ENCODE measurements around the gene CNKSR1. TPM values are rescaled to one million over a fixed set of nuclear protein-coding genes. Genes with fewer than 3 reads are reported as not detected.

CNKSR1 gene
- total RNA-seq, 1 experiment from 2014 or later: not detected

DNA sequence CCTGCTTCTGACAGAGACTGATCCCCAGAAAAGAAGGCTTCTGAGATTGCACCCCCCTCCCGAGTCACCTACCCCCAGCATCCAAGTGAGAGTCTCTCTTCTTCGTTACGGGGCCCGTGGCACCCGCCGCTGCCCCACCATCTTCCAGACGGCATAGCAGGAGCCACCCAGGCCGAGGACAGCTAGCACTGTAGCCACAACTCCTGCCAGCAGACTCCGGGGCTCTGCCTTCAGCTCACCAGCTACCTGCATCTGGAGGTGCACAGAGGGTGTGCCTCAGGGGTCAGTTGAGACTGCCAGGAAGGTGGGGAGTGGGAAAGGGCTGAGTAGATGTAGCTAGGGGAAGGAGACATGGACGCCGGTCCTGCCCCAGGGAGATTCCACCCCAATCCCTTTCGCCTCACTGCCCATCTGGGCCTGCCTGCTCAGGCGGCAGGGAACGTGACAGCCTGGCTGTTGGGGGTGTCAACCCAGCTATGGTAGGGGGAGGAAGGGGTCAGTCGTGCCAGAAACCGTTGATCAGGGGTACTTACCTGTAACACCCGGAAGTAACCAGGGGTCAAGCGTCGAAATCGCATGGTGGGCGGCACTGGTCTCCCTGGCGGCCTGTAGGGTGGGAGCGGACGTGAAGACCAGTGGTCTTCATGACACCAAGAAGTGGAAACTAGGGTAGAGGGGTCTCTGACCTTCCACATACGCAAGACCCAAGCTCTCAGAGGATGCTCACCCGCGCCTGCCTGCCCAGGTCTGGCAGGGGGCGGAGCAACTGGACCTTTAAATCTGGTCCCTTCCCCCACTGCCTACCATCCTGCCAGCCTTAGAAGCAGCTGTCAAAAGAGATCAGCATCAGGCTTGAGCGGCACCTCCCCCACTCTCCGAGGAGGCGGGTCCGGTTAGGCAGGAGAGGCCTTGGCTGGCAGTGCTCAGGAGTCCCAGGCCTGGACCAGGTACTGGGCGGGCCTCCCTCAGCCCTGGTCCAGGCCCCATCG lies 5.9 kb upstream of the CNKSR1 start, which contains the start of gene ZNF593OS:
Gene ZNF593OS (minus strand): TSS at position 749 of the 989 bp plus-strand sequence. CDS start 171 bp downstream, at position 578.
- no peak for DNase-seq (ENCODE audit: low read depth)
- in situ Hi-C loops (cut with HindIII; ENCODE audit: low pct_unique_long_range_greater_than_20kb, low sequenced_read_pairs): no loop called here

DNA sequence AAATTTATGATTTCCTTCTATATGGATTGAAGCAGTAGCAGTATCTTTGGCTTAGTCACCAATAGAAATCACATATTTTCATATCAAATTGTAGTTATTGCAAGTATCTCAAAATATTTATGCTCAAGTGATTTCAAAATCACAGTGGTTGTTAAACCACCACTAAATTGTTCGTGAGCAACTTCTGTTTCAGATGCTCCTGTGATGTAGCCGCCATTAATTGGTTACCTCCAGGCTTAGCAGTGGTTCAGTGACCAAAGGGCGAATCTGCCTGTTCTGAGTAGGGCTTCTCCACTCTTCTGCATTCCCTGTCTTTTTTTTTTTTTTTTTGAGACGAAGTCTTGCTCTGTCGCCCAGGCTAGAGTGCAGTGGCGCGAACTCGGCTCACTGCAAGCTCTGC lies 1.9 kb upstream of the CNKSR1 start:
- in situ Hi-C loops (cut with HindIII; ENCODE audit: low pct_unique_long_range_greater_than_20kb, low sequenced_read_pairs): no loop called here
- DNase-seq (ENCODE audit: low read depth): no peak

DNA sequence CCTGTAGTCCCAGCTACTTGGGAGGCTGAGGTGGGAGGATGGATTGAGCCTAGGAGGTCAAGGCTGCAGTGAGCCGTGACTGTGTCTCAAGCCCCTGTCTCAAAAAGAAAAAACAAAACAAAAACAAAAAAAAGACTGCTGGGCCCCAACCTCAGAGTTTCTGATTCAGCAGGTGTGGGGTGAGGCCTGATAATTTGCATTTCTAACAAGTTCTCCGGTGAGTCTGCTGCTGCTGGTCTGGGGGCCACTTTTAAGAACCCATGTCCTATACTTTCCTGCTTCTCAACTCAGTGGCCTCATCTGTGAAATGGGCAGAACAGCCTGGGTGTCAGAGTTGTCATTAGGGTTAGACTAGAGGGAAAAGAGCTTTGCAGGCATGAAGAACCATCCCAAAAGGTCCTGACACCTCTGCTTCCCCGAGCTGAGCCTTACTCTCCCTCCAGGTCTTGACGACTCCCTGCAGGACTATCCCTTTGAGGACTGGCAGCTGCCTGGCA lies 2.8 kb downstream of the CNKSR1 start:
- in situ Hi-C loops (cut with HindIII; ENCODE audit: low pct_unique_long_range_greater_than_20kb, low sequenced_read_pairs): no loop called here
- DNase-seq (ENCODE audit: low read depth): no peak

DNA sequence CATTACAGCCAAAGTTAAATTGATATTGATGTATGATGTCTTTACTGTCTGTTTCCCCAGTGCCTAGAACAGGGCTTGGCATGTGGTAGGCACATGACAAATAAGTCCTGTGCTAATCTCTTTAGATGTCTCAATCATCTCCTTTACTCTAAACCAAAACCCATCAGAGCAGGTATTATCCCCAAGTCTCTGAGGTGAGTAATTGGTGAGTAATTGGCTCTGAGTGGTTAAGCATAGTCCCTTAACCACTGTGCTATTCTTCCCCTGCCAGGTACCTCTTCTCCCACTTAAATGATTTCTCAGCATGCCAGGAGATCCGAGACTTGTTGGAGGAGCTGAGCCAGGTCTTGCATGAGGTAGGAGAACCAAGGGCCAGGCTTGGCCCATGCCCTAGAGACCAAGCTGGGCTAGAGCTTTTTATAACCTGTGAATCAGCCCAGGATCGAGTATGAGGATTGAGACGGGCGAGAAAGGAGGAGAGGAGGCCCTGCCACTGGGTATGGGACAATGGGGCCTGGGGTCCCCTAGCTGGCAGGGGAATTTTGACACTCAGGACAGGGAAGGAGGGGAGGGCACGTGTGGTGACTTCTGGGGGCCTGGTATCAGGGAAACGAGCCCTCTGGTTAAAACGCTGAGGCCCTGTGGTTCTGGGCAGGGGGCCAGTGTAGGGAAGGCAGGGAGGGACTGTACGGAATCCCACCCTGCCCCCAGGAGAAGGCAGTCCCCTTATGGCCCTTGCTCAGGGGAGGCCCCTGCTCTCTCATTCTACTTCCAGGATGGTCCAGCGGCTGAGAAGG lies 4.5 kb downstream of the CNKSR1 start:
- in situ Hi-C loops (cut with HindIII; ENCODE audit: low pct_unique_long_range_greater_than_20kb, low sequenced_read_pairs): no loop called here

DNA sequence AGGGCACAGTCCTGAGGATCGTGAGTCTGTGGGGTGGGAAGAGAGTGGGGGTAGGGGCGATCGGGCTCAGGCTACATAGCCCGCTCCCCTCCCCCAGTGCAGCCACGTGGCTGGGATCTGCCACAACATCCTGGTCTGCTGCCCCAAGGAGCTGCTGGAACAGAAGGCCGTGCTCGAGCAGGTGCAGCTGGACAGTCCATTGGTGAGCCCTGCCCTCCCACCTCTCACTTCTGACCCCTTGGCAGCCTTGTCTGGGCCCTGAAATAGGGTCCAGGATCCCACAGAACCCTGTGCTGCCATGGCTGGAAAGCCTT lies 5.0 kb downstream of the CNKSR1 start:
- in situ Hi-C loops (cut with HindIII; ENCODE audit: low pct_unique_long_range_greater_than_20kb, low sequenced_read_pairs): no loop called here
- no peak for DNase-seq (ENCODE audit: low read depth)

More for the DNA sequence above, 4.5 kb downstream of the CNKSR1 start:
- DNase-seq (ENCODE audit: low read depth): no peak

DNA sequence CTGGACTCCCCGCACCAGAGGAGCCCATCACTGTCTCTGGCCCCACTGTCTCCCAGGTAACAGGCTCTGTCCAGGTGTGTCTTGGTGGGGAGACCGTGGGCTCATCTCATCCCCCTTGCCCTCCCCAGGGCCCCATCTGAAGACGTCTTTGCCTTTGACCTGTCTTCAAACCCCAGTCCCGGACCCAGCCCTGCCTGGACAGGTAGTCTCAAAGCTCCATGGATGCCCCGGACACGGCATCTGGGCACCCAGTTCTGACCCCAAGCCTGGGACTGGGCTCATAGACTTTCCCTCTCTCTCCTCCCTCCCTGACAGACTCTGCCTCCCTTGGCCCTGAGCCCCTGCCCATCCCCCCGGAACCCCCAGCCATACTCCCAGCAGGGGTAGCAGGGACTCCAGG lies 6.8 kb downstream of the CNKSR1 start:
- in situ Hi-C loops (cut with HindIII; ENCODE audit: low pct_unique_long_range_greater_than_20kb, low sequenced_read_pairs): no loop called here
- no peak for DNase-seq (ENCODE audit: low read depth)

DNA sequence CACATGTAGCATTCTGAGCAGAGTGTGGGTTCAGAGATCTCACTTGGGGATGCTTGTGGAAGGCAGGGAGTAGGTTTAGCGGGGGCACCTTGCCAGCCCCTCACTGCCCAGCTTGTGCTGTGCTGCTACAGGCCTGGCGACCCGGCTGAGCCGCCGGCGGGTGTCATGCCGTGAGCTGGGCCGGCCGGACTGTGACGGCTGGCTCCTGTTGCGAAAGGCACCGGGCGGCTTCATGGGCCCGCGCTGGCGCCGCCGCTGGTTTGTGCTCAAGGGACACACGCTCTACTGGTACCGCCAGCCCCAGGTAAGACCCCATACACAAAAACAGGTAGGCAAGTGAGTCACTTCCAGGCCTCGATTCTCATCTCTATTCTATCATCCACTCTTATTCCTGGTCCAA lies 7.6 kb downstream of the CNKSR1 start:
- no peak for DNase-seq (ENCODE audit: low read depth)
- in situ Hi-C loops (cut with HindIII; ENCODE audit: low pct_unique_long_range_greater_than_20kb, low sequenced_read_pairs): no loop called here

DNA sequence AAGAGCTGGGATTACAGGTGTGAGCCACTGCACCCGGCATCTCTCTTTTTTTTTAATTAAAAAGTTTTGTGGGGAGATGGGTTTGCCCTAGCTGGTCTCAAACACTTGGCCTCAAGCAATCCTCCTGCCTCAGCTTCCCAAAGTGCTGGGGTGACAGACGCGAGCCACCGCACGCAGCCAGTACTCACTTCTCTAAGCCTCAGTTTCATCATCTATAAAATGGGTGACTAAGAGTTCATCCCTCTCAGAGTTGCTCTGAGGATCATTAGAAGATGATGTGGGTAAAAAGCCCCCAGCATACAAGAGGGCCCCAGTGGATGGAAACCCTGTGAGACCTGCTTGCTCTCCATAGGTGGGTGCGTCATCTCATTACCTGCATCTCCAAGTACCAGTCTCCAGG lies 10.6 kb downstream of the CNKSR1 start:
- in situ Hi-C loops (cut with HindIII; ENCODE audit: low pct_unique_long_range_greater_than_20kb, low sequenced_read_pairs): no loop called here
- no peak for DNase-seq (ENCODE audit: low read depth)

DNA sequence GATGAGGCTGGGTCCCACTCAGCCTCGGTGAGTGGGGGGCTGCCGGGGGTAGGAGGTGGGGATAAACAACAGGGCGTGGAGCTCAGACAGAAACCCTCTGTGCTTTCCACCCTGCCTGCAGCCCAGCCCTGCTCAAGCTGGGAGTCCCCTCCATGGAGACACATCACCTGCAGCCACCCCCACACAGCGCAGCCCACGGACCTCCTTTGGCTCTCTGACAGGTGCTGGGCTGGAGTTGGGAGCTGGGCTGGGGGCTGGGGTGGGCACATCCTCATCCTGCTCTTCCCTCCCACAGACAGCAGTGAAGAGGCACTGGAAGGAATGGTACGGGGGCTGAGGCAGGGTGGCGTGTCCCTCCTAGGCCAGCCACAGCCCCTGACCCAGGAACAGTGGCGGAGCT lies 11.2 kb downstream of the CNKSR1 start:
- DNase-seq (ENCODE audit: low read depth): no peak
- in situ Hi-C loops (cut with HindIII; ENCODE audit: low pct_unique_long_range_greater_than_20kb, low sequenced_read_pairs): no loop called here

DNA sequence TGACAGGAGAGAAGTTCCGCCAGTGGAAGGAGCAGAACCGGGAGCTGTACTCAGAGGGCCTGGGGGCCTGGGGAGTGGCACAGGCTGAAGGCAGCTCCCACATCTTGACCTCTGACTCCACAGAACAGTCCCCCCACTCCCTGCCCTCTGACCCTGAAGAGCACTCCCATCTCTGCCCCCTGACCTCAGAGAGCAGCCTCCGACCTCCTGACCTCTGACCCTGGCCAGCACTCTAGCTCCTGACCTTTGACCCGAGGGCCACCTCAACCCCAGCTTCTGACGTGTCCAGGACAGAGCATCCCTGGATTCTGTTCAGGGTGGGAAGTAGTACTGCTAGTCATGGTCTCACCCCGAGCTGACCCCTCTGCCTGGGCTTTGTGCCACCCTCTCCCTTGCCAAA lies 12.0 kb downstream of the CNKSR1 start:
- no peak for DNase-seq (ENCODE audit: low read depth)
- in situ Hi-C loops (cut with HindIII; ENCODE audit: low pct_unique_long_range_greater_than_20kb, low sequenced_read_pairs): no loop called here

DNA sequence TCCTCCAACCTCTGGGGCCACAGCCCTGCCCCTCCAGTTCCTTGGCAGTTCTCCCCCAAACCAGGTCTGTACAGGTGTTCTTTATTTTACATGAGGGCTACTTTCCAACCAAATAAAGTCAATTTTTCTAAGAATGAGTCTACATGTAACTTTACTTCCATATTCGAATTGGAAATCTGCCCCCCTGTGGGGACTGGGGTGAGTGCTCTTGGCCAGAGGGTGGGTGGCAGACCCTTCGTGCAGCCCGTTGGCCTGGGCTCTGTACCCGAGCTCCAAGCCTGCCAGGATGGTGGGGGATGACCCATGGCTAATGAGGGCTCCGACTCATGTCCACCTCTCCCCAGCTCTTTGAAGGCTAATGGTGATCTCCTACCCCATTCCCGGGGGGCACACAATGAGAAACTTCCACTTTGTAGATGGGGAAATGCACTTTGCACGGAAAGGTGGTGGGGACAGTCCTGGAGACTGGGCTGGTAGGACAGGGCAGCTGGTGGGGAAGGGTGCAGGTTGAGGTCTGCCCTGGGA lies 12.5 kb downstream of the CNKSR1 start:
- in situ Hi-C loops (cut with HindIII; ENCODE audit: low pct_unique_long_range_greater_than_20kb, low sequenced_read_pairs): no loop called here
- no peak for DNase-seq (ENCODE audit: low read depth)

DNA sequence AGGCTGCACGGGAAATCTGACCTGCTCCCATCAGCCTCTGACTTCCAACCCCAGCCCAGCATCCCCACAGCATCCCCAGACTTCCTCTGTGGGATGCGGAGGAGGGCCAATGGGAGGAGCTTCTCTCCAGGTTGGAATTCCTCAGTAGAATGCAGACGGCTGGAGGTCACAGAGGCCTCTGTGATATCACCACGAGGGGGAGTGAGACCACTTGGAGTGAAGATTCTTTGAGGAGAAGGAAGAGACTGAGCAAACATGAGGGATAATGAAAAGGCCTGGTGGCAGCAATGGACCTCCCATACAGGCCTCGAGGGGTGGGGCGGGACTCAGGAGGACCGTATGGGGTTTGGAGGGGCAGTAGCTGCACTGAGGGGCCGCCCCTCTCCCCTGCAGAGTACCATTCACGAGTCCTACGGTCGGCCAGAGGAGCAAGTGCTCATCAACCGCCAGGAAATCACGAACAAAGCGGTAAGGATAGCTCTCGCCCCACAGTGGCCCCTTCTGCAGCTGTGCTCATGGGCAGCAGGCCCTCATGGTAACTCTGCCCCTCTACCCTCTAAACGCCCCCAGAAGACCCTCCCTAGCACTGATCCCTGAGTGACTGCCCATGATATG lies 13.2 kb downstream of the CNKSR1 start, which contains the start of gene CATSPER4:
Gene CATSPER4 (plus strand): TSS at position 230 of the 615 bp plus-strand sequence. CDS start 26 bp downstream, at position 256.
- DNase-seq (ENCODE audit: low read depth): peak; percentile 42
- in situ Hi-C loops (cut with HindIII; ENCODE audit: low pct_unique_long_range_greater_than_20kb, low sequenced_read_pairs): no loop called here

DNA sequence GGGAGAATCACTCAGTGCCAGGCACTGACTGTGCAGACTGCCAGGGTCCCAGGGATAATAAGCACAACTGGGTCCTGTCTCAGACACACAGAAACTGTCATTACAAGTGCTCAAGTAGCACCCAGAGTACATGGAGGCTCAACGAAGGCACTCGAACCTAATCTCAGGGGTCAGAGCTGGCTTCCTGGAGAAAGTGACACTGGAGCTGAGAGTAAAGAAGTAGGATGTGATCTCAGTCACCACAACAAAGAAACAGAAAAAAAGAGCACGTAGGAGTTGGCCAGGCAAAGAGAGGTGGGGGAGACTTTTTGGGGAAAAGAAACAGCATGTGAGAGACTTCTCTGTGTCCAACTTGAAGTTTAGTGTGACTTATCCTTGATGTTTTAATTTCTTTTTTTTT lies 14.4 kb downstream of the CNKSR1 start:
- in situ Hi-C loops (cut with HindIII; ENCODE audit: low pct_unique_long_range_greater_than_20kb, low sequenced_read_pairs): no loop called here
- no peak for DNase-seq (ENCODE audit: low read depth)

DNA sequence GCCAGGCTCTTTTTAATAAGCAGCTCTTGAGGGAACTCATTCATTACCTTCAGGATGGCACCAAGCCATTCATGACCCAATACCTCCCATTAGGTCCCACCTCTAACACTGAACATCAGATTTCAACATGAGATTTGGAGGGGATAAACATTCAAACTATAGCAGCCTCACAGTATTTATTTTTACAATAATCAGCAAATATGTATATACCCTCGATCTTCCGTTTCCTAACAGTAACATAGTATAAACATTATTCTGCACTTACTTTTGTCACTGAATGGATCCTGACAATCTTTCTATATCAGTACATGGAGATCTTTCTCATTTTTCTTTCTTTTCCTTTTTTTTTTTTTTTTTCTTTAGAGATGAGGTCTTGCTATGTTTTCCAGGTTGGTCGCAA lies 18.5 kb downstream of the CNKSR1 start:
- DNase-seq (ENCODE audit: low read depth): no peak
- in situ Hi-C loops (cut with HindIII; ENCODE audit: low pct_unique_long_range_greater_than_20kb, low sequenced_read_pairs): no loop called here

DNA sequence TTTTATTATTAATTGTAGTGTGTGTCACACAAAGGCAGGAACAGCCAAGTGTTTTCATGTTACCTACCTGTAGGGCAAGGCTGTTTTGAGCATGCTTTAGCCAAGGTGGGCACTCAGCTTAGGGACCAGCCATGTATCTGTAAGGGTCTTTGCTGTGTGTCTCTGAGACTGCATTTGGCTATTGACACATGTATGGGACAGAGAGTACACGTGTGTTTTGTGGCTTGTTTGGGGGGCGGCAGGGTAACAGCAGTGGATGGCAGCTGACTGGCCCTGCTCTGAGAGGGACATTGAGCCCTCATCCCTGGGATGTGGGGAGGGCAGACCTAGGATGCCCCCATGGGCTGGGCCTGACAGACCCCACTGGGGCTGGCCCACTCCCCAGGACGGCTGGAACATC lies 20.0 kb downstream of the CNKSR1 start:
- DNase-seq (ENCODE audit: low read depth): no peak
- in situ Hi-C loops (cut with HindIII; ENCODE audit: low pct_unique_long_range_greater_than_20kb, low sequenced_read_pairs): no loop called here

DNA sequence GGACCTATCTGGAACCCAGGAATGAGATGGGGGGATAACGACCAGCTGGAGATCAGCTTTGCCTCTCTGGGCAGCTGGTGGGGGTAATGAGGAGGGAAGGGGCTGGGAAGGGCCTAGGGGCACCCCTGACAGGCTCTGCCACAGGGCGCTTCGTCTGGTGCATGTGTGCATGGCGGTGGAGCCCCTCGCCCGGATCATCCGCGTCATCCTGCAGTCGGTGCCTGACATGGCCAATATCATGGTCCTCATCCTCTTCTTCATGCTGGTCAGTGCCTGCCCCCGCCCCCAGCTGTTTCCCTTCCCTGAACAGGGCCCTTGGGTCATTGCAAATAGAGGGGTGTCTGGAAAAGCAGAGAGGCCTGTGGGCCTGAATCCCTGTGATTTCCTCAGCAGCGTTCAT lies 20.5 kb downstream of the CNKSR1 start:
- in situ Hi-C loops (cut with HindIII; ENCODE audit: low pct_unique_long_range_greater_than_20kb, low sequenced_read_pairs): no loop called here
- no peak for DNase-seq (ENCODE audit: low read depth)

DNA sequence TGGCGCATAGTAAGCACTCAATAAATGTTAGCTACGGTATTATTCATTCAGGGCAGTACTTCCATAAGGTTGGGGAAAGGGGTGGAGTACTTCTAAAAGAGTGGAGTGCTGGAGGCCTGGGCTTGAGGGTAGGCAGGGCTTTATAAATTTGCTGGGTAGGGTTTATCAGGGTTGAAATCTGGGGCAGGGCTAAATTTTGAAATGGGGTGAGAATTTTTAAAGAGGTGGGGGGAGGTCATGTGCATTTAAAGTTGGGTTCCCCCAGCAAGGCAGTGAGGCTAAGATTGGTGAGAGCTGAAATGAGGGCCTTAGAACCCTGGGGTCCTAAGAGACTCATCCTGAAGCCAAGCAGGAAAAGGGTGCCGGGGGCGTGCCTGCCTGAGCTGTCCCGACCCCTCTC lies 23.1 kb downstream of the CNKSR1 start:
- no peak for DNase-seq (ENCODE audit: low read depth)
- in situ Hi-C loops (cut with HindIII; ENCODE audit: low pct_unique_long_range_greater_than_20kb, low sequenced_read_pairs): no loop called here

DNA sequence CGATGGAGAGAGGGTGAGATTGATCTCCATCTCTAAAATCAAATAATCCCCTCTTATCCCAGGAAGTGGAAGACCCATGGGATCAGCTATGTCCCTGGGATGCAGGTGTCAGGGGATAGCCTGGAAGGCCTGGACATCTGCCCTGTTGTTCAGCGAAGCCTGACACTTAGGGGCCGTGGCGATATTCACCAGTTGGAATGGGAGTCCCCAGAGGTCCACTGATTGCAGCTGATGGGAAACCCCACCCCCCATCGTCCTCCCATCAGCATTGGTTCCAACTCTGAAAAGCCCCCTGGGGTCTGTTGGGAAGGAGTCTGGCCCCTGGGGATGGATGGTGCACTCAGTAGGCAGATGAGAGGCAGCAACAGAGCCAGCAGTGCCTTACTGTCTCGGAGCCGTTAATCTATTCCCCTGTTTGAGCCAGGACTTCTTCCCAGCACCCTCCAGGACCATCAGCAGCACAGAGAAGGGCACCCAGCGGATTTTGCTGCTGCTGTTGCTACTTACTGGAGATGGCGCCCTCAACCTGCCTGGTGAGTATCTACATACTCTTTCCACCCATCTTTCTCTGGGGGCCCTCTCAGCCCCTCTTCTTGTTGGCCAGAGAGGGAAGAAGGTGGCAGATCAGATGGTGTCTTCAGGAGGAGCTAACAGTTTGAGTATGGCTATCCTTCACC lies 26.5 kb downstream of the CNKSR1 start:
- DNase-seq (ENCODE audit: low read depth): no peak
- in situ Hi-C loops (cut with HindIII; ENCODE audit: low pct_unique_long_range_greater_than_20kb, low sequenced_read_pairs): no loop called here
